Activated naive CD4-positive, alpha-beta T cell treated with Interleukin-2 at 50 U/mL for 16 hours (primary cell): ENCODE data around the gene LSM6.

Source experiments
- DNase-seq: peaks from one replicate; pipeline ENCODE4 v3.0.0-alpha.2; 2020

LSM6 gene

DNA sequence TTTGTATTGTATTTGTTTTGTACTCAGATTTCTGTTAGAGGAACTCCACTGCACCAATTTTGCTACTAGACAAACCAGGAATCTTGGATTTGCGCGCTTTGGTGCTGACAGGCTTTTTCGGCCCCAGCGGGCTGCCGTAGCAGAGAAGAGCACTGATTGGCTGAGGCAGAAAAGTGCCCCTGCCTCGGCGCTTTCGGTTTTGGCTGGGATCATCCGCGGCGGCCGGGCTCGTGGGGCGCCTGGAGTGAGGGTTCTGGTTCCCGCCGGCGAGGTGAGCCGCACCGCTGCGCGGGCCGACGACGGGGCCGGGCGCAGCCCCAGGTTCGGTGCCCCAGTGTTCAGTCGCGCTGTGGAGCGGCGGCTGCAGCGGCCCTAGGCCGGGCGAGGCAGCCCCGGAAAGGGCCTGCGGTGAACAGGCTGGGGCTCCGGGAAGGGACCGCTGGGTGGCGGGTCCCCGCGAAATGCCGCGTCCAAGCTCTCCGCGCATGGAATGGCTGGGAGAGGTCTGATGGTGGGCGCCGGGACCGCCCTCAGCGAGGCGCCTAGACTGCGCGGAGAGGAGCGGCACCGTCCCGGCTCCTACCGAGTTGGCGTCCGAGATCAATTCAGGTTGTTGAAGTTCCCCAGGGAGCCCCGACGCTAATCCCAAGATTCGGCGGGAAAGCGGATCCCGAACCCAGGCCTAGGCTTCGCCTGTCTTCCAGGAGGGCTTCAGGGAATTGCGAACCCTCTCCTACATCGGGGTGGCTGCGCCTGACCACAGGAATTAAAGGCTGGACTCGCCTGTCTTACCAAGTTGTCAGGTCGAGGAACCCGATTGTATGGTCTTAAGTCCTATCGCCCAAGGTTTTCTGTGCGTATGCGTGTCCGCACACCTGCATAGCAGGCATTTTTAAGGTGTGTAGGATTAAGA, at the start of gene LSM6:
Gene LSM6, plus strand, starts transcription at position 178 of the 913 bp plus-strand sequence. CDS start 7,204 bp downstream, outside the sequence.
- DNase-seq, result peak; percentile 86

DNA sequence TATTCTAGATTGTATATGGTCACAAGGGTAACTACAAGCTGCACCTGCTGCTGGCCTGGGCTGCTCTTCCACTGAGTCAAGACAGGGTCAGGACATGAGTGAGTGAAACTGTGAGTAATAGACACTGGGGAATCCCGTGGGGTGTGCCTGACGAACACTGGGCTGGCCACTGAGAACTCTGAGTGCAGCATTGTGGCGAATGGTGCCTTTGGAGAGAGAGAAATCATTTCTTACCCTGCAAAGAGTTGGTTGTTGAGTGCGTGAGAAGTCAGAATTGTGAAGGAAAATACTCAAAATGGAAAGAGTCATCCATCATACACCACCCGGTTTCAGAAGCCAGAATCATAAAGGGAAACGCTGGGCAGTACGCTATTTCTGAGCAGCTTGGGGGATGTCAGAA, 43.1 kb upstream of the LSM6 start:
- DNase-seq, result peak; percentile 57

DNA sequence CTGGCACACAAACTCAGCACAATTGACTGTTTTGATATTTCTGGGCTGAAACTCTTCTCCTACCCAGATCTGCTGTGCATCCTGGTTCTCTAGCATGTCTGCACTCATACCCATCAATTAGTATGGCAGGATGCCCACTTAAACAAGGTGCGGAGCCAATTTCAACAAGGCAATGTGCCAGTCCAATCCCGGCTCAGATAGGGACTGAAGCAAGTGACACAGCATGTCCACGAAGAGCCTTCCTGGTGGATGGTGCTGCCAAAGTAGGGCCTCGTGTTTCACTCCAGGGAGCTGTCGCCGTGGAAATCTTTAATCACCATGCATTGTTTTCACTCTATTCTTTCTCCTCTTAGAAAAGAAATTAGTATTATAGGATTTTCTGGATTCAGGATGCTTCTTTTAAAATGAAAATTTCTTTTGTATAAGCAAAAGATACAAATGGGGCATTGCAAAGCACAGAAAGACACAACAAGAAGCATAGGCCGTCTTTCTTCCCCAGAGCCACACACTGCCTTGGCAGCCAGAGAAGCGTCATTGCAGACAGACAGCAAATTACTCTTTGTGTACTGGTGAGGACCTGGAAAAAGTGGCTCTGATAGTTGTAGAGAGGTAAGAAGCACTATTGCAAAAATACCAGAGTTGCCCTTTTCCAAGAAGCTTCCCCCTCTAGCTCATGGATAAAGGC, 40.6 kb upstream of the LSM6 start:
- DNase-seq, result no peak

DNA sequence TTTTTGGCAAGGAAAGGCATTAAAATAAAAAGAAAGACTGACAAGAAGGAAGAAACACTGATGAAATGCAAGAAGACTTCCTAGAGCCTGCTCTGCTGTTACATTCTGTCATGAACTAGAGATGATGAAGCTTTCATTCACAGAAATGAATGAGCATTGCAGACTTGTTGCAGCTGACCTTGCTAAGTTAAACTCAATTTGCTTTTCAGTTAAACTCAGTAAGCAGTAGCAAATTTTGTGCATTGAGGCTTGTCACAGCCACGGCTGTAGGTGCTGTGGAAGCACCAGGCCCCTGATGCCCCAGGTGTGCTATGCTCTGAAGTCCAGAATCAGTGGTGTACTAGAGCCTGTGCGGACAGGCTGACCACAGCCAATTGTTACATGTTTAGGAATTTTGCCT, 39.6 kb upstream of the LSM6 start:
- DNase-seq, result no peak

DNA sequence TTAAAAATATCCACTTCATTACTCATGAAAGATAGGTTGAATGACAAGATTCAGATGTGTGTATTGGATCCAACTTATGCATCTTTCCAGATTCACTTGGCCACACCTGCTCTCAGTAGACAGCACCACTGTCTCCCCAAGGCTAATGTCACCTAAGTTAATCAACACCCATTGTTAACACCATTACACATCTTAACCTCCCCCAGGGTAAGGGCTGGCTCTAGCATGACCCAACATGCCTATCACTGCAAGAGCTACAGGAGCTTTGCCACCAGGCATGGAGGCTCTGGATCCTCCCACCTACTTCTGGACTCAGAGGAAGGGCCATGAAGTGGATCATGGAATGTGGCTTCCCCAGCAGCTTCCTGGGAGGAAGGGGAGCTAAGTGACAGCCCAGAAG, 32.8 kb upstream of the LSM6 start:
- DNase-seq, result no peak

DNA sequence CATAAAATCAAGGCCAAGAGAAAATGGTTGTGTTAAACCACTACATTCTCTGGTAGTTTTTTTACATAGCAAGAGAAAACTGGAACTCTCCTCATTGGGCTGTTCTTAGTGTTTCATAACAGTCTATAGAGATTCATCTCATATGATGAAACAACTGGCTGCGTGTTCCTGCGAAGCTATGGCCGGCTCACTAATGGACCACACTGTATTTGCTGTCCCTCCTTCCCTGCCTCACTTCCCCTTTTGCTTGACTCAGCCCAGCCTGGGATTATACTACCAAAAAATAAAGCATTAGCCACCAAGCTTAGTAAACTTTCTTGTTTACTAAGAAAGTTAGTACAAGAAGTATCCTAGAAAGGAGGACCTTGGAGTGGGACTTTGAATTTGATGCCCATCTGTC, 31.6 kb upstream of the LSM6 start:
- DNase-seq, result no peak

DNA sequence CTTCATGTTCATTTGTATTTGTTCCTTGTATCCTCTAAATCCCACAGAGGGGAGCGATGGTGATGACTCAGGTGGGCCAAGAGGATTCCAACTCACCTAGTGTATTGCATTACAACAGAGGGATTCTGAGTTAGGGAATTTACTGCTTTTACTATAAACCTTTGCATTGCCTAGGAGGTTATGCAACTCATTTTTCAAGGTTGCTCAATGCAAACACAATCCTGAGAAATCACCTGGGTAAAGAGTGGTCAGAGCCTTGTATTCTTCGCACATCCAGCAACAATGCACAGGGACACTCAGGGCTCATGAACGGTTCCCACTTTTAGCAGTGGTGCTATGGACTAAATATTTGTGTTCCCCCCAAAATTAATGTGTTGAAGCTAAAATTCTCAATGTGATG, 28.6 kb upstream of the LSM6 start:
- DNase-seq, result no peak

DNA sequence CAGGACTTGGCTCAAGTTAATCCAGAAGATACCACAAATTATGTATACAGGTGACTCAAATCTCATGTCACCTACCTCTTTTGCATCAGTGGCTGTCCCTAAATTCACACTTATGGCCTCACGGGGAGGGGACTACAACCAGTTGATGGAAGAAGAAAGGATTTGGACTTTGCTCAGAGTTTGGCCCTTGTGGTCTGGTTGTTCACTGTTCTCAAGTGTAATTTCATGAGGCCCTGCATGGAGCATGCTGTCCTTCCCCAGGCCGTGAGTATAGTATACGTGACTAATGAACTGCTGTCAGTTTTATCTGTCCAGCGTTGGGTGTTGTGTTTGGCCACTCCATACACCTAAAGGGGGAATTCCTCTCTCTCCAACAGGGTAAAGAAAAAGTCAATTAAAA, 27.5 kb upstream of the LSM6 start:
- DNase-seq, result no peak

DNA sequence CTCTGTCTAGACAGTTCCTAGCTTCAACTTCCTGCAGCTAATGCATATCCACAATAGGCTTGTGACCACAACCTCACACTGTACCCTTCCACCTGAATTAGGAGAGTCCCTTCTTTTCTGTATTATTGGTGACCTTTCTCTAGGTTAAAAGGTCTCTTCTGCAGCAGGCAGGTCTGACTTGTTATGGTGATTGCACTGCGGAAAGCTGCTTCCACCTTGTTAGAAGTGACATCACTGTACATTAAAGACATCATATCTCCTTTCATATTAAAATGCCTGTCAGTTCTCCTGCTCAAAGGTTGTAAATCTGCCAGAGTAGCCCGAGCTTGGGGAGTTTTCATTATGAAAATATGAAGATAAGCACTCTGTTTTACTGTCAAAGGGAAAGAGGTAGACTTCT, 21.5 kb upstream of the LSM6 start:
- no peak for DNase-seq

DNA sequence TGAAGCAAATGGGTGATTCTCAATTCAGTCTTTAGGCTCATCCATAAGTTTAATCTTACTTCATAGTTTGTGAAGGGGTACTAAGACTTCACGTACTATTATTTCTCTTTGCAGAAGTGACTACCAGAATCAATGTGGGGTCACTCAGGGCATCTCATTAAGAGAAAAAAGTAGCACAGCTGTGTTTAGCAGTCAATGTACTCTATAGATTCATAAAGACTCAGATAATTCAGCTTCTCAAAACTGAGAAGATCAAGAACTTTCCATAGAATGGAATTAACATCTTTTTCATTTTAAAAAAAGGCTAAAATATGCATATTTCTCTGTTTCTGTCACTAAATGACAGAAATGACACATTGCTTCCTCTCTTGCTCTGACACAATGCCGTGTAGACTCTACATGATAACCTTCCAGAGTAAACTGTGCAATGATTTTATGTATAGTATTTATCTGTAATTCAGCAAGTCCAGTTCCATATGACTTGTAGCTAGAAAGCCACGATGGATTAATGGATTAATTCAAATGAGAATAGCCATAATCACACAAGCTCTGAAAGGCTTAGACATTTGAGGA, 20.3 kb upstream of the LSM6 start:
- DNase-seq, result no peak

DNA sequence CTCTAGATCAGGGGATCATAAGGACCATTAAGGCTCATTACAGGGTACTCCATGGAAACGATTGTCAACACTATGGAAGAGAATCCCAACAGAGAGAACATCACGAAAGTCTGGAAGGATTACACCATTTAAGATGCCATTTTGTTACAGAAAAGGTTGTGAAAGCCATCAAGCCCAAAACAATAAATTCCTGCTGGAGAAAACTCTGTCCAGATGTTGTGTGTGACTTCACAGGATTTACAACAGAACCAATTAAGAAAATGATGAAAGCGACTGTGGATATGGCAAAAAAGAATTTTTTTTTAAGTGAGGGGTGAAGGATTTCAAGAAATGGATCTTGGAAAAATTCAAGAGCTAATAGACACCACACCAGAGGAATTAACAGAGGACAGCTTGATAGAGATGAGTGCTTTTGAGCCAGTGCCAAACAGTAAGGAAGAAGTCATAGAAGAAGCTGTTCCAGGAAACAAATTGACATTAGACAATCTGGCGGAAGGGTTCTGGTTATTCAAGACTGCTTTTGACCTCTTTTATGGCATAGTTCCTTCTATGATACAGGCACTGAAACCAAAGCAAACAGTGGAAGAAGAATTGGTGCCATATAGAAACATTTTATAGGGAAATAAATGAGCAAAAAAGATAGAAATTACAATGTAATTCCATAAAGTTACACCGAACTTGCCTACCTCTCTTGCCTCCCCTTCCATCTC, 17.3 kb upstream of the LSM6 start:
- no peak for DNase-seq

DNA sequence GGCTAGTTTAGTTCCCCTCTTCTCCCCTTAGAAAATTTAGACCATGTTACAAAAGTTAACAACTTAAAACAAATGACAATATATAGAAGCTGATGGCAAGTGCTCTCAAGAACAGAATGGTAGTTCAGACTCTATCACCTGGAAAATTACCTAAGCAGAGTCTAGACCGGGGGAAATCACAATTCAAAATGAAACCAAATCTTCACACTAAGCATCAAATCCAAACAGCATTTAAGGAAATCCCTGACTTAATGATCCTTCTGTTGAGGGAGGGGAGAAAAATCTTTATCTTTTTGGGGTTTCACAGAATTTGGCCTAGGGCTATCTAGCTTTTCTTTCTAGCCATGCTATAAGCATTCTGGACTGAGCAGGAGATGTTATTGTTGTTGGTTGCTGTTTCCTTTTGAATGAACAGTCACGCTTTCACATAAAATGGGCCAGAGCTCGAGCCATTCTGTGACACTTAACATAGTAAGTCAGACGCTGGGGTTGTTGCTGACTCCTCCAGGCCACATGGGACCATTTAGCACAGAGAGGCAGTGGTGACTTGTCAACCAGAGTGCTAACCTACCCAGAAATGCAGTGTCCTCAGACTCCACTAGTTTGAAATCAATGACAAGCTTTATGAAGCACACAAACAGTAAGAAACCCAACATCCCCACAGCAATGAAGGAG, 16.0 kb upstream of the LSM6 start:
- DNase-seq, result no peak

DNA sequence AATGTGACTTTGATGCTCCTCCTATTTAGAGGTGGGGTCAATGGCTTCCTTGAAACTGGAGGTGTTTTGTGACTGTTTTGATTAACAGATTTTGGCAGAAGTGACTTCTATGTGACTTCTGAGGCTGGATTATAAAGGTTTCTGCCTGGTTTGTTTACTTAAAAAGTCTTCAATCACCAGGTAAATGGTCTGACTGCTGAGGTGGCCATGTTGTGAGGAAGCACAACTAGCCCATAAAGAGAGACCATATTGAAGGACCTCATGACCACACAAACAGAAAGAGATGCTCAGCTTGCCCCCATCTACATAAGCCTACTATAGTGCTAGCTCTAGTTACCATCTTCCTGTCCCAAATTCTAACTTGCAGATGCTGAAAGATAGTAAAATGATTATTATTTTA, 14.3 kb upstream of the LSM6 start:
- DNase-seq, result no peak

DNA sequence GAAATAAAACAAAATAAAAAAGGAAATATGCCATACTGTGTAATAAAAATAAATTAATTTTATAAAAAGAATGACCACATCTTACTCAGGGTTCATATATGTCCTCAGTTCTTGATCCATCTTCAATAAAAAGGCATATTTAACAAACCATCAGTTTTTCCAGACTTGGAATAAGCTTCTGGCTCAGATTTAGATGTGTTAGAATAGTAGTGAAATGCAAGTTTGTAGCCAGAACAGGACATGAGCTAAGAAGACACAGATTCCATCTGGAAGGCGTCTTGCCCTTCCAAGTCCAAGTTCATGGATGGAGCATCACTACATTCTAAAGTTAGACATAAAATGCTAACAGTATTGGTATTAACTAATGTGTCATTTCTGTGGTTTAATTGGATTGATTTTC, 10.3 kb upstream of the LSM6 start:
- no peak for DNase-seq

DNA sequence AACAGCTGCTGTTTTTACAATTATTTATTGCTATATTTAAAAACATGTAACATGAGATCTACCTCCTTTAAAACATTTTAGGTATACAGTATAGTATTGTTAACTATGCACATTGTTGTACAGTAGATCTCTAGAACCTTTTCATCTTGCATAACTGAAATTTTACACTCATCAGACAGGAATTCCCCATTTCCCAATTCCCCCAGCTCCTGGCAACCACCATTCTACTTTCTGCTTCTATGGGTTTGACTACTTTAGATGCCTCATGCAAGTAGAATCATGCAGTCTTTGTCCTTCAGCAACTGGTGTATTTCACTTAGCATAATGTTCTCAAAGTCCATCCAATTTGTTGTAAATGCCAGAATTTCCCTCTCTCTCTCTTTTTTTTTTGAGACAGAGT, 9.7 kb upstream of the LSM6 start:
- no peak for DNase-seq

DNA sequence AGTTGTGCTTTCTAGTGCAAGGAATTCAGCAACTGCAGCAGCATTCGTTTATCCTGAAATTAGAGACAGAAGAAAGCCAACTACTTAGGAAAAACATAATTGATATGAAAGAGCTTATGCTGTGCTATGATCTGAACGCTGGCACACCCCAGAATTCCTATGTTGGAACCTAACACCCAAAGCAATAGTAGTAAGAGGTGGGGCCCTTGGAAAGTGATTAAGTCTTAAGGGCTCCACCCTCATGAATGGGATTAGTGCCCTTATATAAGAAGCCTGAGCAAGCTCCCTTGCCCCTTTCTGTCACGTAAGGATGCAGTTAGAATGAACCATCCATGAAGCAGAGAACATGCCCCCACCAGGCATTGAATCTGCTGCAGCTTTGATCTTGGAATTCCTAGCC, 5.4 kb upstream of the LSM6 start:
- no peak for DNase-seq

DNA sequence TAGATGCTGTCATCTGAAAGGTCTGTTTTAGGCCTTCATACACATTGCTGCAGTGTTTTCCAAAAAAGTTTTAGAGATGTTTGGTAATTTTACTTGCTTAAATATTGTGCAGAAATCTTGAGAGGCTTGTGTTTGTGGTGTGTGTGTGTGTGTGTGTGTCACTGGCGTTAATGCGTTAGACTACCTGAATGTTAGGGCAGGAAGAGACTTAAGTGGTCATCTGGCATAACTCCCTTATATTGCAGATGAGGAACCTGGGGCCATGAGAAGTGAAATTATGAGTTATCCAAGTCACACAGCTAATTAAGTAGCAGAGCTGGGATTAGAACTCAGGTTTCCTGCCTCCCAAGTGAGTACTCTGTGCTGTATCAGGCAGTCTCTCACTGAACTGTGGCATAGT, 1.4 kb downstream of the LSM6 start:
- no peak for DNase-seq

DNA sequence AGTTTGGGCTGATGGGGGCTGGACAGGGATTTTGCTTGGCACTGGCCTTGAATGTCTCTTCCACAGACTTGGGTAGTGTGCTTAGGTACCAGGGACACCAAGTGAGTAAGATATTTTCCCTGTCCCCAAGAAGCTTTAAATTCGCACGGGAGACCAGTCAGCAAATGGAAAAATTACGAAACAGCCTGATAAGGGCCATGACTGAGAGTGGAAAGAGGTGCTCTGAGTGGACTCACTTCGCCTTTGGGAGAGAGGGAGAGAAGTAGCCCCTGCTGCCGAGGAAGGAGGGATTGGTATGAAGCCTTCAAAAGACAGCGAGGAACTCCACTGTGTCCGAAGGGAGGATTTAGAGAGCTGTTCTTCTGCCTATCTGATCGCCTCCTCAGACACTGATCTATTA, 2.6 kb downstream of the LSM6 start:
- DNase-seq, result no peak

DNA sequence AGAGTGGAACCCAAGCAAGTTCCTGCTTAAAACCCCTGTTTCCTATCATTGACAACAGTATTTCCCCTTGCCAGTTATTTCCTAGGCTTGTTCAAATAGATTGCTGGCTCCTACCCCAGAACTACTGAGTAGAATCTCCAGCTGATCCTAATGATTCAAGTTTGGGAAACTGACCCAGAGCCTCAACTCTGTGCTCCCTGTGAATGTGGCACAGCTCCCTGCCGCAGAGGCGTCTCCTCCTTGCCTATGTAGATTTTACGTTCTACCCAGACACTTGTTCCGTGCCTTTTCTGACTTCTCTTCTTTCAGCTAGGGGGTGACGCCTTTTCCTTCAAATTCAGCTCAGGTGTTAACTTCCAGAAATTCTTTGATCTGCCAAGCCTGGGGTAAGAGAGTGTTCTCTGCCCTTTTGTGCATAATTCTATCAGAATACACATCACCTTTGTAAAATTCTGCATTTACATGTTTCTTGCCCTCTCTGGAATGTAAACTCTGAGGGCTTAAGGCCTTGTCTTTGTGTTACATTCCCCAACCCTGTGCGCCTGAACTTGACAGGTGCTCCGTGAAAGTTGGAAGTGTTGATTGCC, 4.4 kb downstream of the LSM6 start:
- no peak for DNase-seq

DNA sequence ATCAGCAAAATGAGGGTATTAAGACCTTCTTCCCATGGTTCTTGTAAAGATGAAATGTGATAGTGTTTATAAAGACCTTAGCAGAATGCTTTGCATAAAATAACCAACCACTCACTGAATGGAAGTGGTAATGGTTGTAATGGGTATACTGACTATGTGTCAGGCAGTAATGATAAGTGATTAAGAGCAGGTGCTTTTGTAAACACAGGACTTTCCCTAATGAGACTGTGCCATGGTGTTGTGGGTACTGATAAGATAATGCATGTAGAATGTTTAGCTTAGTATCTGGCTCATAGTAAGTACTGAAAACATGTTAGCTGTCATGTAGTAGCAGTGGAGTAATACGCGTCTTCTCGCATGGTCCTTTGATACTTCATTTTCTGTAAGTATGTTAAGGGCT, 6.9 kb downstream of the LSM6 start:
- no peak for DNase-seq

DNA sequence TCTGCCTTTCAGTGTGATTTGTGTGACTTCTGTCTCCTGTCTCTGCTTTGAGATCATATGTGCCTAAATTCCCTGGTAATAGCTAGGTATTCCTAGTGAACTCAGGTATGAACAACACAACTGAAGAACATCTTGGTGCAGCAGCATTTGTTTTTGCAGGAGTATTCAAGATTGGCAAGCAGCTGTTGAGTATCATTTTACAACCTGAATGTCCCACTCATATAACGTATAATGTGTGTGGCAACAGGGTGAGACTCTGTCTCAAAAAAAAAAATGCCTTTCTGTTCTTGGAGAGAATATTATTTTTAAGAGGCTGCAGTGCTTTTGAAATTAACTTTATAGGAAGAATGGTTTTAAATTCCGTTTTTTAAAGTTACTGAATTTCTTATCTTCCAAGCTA, 7.7 kb downstream of the LSM6 start:
- no peak for DNase-seq

DNA sequence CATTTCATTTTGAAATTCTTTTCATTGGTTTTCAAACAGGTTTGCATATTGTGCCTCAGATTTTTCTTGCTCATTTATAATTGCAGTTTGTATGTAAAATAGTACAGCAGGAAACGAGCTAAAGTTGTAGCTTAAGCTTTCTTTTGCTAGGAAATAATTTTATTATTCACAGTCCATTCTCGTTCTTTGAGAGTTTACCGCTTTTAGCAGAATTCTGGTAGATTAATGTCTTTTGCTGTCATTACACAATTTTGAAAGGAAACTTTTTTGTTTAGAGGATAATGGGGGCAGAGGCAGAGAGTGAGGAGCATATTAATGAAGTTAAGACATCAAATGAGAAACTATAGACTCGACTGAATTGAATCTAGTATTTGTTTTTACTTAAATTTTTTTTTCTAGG, 10.5 kb downstream of the LSM6 start:
- no peak for DNase-seq

DNA sequence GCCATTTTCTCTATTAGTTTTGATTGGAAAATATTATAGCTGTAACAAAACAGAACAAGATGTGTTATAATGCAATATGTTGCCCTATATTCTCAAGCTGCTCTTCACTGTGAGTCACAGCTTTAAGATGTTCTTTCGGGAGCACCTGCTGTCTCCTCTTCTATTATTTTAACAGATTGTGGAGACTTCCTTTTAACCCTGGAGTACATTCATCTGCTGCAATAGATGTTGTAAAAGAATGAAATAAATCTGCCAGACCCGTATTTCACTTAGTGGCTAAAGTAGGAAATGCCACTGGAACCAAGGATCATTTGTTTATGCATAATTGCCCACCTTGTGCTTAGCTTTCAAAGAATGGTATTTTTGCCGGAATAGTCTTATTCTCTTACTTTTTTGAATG, 11.1 kb downstream of the LSM6 start:
- DNase-seq, result no peak
